NCI-H1417 treated with DMSO at 0.1 percent for 48 hours (cell line): ENCODE data around the gene TMIGD2.
"Not testable (repeated sequence)": the region's sequence is repeated elsewhere in the genome, so short reads cannot be mapped to it uniquely, and the experiment has no call there.

Experiments used
- DNase-seq: peaks from one replicate; lab custom pipeline; 2025; lab: John Stamatoyannopoulos, UW

Gene TMIGD2

DNA sequence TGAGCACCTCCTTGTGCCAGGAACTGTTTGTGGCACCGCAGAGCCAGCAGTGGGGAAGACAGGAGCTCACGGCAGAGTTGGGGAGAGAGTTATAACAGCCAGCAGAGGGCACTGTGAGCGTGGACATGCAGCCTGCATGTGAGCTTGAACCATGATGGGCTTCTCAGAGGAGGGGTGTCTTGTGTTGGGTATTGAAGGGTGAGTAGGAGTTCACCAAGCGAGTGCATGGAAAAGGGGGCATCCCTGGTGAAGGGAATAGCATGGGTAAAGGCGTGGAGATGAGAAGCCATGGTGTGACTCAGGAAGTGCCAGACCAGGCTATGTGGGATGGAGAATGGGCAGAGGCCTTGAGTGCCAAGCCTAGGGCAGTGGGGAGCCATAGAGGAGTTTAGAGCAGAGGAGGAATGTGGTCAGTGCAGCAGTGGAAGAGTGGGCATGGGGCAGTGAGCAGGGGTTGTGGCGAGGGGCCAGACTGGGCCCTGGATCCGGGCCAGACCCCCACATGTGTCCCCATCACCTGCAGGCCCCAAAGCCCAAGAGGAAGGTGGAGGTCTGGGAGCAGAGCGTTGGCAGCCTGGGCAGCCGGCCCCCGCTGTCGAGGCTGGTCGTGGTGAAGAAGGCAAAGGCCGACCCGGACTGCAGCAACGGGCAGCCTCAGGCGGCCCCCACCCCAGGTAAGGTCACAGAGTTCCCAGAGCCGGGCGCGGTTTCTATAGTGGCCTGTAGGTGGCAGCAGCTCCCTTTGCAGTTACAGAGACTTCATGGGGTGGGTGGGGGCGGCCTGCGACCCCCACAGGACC lies 34.9 kb downstream of the TMIGD2 start:
- no peak for DNase-seq

DNA sequence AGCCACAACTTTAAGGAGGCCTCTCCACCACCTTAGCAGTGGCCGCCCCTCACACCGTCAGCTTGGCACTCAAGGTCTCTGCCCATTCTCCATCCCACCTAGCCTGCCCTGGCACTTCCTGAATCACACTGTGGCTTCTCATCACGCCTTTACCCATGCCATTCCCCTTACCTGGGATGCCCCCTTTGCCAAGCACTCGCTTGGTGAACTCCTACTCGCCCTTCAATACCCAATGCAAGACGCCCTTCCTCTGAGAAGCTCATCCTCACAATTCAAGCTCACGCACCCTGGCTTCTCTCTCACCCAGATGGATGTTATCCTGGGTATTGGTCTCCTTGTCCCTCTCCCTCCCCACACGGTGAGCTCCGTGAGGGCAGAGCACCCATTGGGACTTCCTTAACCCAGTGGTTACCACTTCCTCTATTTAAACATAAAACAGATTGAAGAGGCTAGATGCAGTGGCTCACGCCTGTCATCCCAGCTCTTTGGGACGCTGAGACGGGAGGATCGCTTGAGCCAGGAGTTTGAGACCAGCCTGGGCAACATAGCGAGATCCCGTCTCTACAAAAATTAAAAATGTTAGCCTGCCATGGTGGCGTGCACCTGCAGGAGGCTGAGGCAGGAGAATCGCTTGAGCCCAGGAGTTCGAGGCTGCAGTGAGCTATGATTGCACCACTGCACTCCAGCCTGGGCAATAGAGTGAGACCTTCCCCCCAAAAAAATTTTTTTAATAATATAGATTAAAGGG lies 35.8 kb downstream of the TMIGD2 start:
- DNase-seq, result no peak

DNA sequence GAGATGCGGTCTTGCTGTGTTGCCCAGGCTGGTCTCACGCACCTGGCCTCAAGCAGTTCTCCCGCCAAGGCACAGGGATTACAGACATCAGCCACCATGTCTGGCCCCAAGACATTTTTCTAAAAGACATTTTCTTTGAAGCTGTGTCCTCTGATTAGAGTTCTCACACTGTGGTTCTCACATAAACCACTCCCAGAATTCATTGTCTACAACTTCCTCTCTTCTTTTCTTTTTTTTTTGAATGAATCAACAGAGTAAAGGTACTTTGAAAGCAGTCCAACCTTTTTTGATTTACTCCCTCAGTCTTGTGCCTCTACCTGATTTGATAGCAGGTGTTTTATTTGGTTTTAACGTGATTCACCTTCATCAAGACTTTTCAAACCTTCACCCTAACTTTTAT lies 37.4 kb downstream of the TMIGD2 start:
- DNase-seq, result no peak

DNA sequence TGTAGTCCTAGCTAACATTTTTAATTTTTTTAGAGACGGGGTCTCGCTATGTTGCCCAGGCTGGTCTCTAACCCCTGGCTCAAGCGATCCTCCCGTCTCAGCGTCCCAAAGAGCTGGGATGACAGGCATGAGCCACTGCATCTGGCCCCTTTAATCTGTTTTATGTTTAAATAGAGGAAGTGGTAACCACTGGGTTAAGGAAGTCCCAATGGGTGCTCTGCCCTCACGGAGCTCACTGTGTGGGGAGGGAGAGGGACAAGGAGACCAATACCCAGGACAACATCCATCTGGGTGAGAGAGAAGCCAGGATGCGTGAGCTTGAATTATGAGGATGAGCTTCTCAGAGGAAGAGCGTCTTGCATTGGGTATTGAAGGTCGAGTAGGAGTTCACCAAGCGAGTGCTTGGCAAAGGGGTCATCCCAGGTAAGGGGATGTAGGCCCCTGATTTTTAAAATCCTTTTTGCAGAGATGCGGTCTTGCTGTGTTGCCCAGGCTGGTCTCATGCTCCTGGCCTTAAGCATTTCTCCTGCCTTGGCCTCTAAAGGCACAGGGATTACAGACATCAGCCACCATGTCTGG lies 41.5 kb downstream of the TMIGD2 start:
- no peak for DNase-seq

DNA sequence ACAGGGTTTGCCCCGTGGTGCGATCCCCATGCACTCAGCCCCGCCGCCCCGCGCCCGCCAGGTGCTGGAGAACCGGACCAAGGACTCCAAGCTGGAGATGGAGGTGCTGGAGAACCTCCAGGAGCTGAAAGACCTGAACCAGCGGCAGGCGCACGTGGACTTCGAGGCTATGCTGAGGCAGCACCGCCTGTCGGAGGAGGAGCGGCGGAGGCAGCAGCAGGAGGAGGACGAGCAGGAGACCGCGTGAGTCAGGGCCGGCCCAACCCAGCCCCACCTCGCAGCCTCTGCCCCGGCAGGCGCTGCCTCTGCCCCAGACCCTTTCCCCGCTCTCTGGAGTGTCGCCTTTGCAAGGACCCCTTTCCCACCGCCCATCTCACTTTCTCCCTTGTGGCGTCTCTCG lies 44.0 kb downstream of the TMIGD2 start:
- DNase-seq, result no peak

DNA sequence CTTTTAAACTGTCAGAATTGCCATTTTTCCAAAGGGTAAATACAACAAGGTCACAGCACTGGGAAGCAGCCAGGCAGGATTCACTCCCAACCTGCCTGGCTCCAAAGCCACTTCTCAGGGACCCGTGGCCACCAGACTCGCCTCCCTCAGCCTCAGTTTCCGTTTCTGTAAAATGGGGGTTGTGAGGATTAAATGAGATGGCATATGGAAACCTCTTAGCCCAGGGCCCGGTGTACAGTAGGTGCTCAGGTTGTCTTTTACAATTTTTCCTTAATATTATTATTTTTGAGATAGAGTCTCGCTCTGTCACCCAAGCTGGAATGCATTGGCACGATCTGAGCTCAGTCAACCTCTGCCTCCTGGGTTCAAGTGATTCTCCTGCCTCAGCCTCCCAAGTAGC lies 45.2 kb downstream of the TMIGD2 start:
- no peak for DNase-seq

DNA sequence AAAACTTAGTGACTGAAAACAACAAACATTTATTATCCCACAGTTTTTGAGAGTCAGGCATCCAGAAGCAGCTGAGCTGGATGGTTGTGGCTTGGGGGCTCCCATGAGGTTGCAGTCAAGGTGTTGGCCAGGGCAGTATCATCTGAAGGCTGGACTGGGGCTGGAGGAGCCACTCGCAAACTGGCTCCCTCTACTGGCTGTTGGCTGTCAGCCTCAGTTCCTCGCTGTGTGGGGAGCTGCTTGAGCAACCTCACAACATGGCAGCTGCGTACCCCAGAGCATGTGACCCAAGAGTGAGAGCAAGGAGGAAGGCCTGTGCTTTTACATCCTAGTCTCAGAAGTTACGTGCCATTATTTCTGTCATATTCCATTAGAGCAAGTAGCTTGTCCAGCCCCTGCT lies 45.6 kb downstream of the TMIGD2 start:
- DNase-seq, result no peak

DNA sequence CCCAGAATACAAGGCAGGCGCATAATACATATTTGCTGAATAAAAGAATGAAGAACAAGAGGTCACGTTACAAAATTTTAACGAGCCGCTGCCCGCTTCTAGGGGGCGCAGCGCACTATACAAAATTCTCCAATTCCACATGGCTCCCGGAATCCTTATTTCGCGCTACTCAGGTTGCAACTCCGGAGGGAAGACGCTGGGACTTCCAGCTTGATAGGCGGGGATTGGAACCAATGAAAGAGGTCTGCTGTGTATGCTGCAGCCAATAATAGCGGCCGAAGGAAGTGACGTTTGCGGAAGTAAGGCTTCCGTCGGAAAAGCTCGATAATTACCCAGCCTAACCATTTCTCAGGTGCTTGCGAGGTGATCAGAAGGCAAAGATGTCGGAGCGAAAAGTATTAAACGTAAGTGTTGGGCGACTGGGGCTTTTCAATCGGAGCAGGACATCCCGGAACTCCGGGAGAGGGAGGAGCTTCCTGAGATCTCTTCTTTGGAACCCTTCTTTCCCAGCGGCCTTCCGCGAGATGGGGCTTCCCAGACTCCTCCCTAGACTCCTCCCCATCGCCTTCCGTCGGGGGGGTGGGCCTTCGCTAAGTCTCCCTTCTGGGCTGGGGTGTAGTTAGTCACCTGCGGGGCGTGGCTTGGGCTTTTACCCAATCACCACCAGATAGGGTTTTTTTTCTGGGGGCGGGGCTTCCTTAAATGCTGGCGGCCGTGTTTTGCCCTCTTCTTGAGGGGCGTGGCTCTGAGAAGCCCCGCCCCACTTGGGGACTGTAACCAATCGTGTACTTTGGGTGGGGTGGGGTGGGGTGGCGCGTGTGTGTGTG lies 55.2 kb downstream of the TMIGD2 start, which contains the start of gene YJU2:
Gene YJU2, plus strand, starts transcription at position 314 of the 827 bp plus-strand sequence. Its CDS starts 67 bp downstream, at position 381.
- peak; percentile 98 for DNase-seq

DNA sequence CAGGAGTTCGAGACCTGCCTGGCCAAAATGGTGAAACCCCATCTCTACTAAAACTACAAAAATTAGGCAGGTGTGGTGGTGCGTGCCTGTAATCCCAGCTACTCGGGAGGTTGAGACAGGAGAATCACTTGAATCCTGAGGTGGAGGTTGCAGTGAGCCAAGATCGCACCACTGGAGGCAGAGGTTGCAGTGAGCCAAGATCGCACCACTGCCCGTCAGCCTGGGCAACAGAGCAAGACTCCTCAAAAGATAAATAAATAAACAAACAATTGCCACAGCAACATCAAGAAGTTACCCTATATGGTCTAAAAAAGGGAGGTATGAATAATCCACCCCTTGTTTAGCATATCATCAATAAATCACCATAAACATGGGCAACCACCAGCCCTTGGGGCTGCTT lies 56.3 kb downstream of the TMIGD2 start:
- DNase-seq, result not testable (repeated sequence)
